HepG2 (cell line): ENCODE results near the gene MCM8. TPM values are rescaled to one million over a fixed set of nuclear protein-coding genes. Genes with fewer than 3 reads are reported as not detected.

ENCODE experiments used
- ATAC-seq: fragments of 200-7000 bp; cut with Tn5 transposase; 3 replicates; pipeline ENCODE4 v1.9.1; 2020; ENCODE audit warnings: mild to moderate bottlenecking, moderate library complexity
- BruUV-seq: library from RNA; stranded (reverse); fragments of 400-500 nt; replicated peaks from 2 replicates; lab custom pipeline; 2021; lab: Mats Ljungman, UMichigan
- CTCF ChIA-PET: fragments of 300-600 bp; formaldehyde crosslinking; extraction: SDS; loops from one replicate; lab custom pipeline; 2021; ENCODE audit warnings: low total read pairs, inconsistent platforms, low intra/inter-chr PET ratio; lab: Yijun Ruan, JAX
- POLR2A ChIA-PET: fragments of 350-600 bp; sonication (Branson Sonifier 250); formaldehyde crosslinking; loops from one replicate; lab custom pipeline; 2020; ENCODE audit warnings: antibody characterized with exemption, inconsistent platforms; lab: Yijun Ruan, JAX
- DNase-seq: peaks from one replicate; pipeline ENCODE4 v3.0.0-alpha.2; 2015; ENCODE audit warnings: low spot score
- FAIRE-seq: peaks from 3 replicates; lab custom pipeline; 2011; peaks lifted over from hg19 to GRCh38; lab: Jason Lieb, UNC
- H2AFZ ChIP-seq: one replicate; pipeline ENCODE4 v1.6.1; 2011; ENCODE audit warnings: low read length, inconsistent platforms
- H3K27ac ChIP-seq: fragments of 300-600 bp; 3 replicates; pipeline ENCODE4 v1.8.0; 2011; ENCODE audit warnings: mixed run types, mild to moderate bottlenecking, mixed read lengths, low read length, inconsistent platforms; ENCODE audit not compliant: insufficient read depth; ENCODE audit errors: extremely low read length
- H3K27me3 ChIP-seq, 2 experiments: fragments of 200-600 bp in 1 of 2; 2 replicates in 1 of 2; 3 replicates in 1 of 2; pipeline versions ENCODE4 v1.6.0 to v1.8.0; 2011; ENCODE audit warnings: low read length in 2 of 2, mild to moderate bottlenecking in 2 of 2, moderate library complexity in 2 of 2, inconsistent platforms in 1 of 2; ENCODE audit not compliant: insufficient read depth in 2 of 2, control insufficient read depth in 1 of 2
- H3K36me3 ChIP-seq, 2 experiments: fragments of 200-600 bp in 1 of 2; replicated peaks in 1 of 2; 2 replicates in 1 of 2; 3 replicates in 1 of 2; pipeline versions ENCODE4 v1.5.1 to v1.8.0; 2011; ENCODE audit warnings: low read length in 2 of 2, inconsistent platforms in 1 of 2; ENCODE audit not compliant: insufficient read depth in 2 of 2, control insufficient read depth in 1 of 2
- H3K4me1 ChIP-seq: 2 replicates; pipeline ENCODE4 v1.5.1; 2012; ENCODE audit warnings: low read length, inconsistent platforms; ENCODE audit not compliant: insufficient read depth
- H3K4me2 ChIP-seq: 2 replicates; pipeline ENCODE4 v1.6.0; 2011; ENCODE audit warnings: low read depth, low read length, inconsistent platforms
- H3K4me3 ChIP-seq, 3 experiments: fragments of 200-600 bp in 1 of 3; sonication (generic), shearing (Covaris generic) in 1 of 3; replicated peaks in 1 of 3; 2 replicates each; pipeline ENCODE4 v1.5.1; 2011 to 2016; ENCODE audit warnings: low read length in 3 of 3, inconsistent platforms in 2 of 3, low read depth in 2 of 3, mild to moderate bottlenecking in 2 of 3, control low read depth in 1 of 3, mixed read lengths in 1 of 3; ENCODE audit not compliant: insufficient read depth in 1 of 3
- H3K79me2 ChIP-seq: one replicate; pipeline ENCODE4 v1.6.1; 2011; ENCODE audit warnings: low read length, inconsistent platforms; ENCODE audit not compliant: insufficient read depth
- H3K9ac ChIP-seq: 2 replicates; pipeline ENCODE4 v1.6.0; 2011; ENCODE audit warnings: mild to moderate bottlenecking, low read depth, low read length, inconsistent platforms; ENCODE audit not compliant: insufficient read depth
- H3K9me3 ChIP-seq: 2 replicates; pipeline ENCODE4 v1.5.1; 2012; ENCODE audit warnings: mild to moderate bottlenecking, low read length
- H4K20me1 ChIP-seq: 2 replicates; pipeline ENCODE4 v1.6.0; 2011; ENCODE audit warnings: inconsistent platforms, mild to moderate bottlenecking, low read length, moderate library complexity; ENCODE audit not compliant: insufficient read depth
- ATRX ChIP-seq: sonication (generic); formaldehyde crosslinking; IDR thresholded peaks from 2 replicates; pipeline ENCODE4 v1.4.0; 2020; ENCODE audit warnings: missing genetic modification reagents, borderline replicate concordance
- GABPB1 ChIP-seq: IDR thresholded peaks from 2 replicates; pipeline ENCODE4 v1.6.1; 2016; ENCODE audit warnings: mild to moderate bottlenecking, missing genetic modification reagents, moderate library complexity, missing compliant biosample characterization
- TCF7L2 ChIP-seq: IDR thresholded peaks from 2 replicates; pipeline ENCODE4 v1.6.1; 2011; ENCODE audit warnings: mild to moderate bottlenecking, low read depth, low read length, moderate library complexity
- ZNF274 ChIP-seq: sonication (generic); formaldehyde crosslinking; IDR thresholded peaks from 2 replicates; pipeline ENCODE4 v1.5.1; 2020; ENCODE audit warnings: mild to moderate bottlenecking, missing genetic modification reagents
- WGBS: methylation state at CpG from one replicate; pipeline ENCODE4 v1.1.6; 2017; ENCODE audit warnings: low lambda C conversion rate; 5-methylcytosine and 5-hydroxymethylcytosine counted together
- in situ Hi-C: cut with HindIII; loops from 2 replicates; pipeline ENCODE4 v1.10.0; 2017; ENCODE audit warnings: low pct_unique_long_range_greater_than_20kb; ENCODE audit not compliant: extremely low pct_ligation_motif_present
- intact Hi-C: fragments of 100-400 bp; cut with micrococcal nuclease; formaldehyde crosslinking; loops from one replicate; pipeline ENCODE4 v1.10.0; 2022; ENCODE audit not compliant: unreplicated experiment
- polyA plus RNA-seq, 8 experiments: library from polyadenylated mRNA; depleted of rRNA in 3 of 8; stranded (reverse) in 7 of 8; unstranded in 1 of 8; fragments of >200 nt; fragmentation: Illumina TruSeq in 4 of 8; extraction: Trizol in 4 of 8; gene quantifications; 2 replicates each; pipeline versions ENCODE4 v1.2.1 to v1.2.3, GENCODE V29; 2011 to 2016; ENCODE audit warnings: low read depth in 4 of 8, missing spikeins in 1 of 8, mixed read lengths in 1 of 8; ENCODE audit not compliant: insufficient read depth in 1 of 8
- total RNA-seq, 5 experiments: library from RNA; depleted of rRNA; stranded (reverse); fragments of >200 nt; fragmentation: Illumina TruSeq; extraction: Trizol; gene quantifications; 2 replicates each; pipeline ENCODE4 v1.2.3, GENCODE V29; 2016; ENCODE audit warnings: low read depth in 1 of 5
- TF ChIP-seq, protein P1 (sequence below), 2 experiments: sonication (generic) in 1 of 2; formaldehyde crosslinking in 1 of 2; IDR thresholded peaks; 2 replicates each; pipeline versions ENCODE4 v1.6.1 to v1.9.0; 2014 to 2022; ENCODE audit warnings: antibody characterized with exemption in 1 of 2, borderline replicate concordance in 1 of 2, inconsistent platforms in 1 of 2, low read depth in 1 of 2, missing genetic modification reagents in 1 of 2
- TF ChIP-seq, protein P2 (sequence below): sonication (generic); formaldehyde crosslinking; IDR thresholded peaks from 2 replicates; pipeline ENCODE4 v1.4.0; 2020; ENCODE audit warnings: missing genetic modification reagents, borderline replicate concordance

MCM8 gene
- total and polyA plus RNA-seq, 2 of the 13 experiments (the other 11 are each of a cell fraction or from before 2014, with no cell fraction given) = 11.5 to 59.3 TPM

DNA sequence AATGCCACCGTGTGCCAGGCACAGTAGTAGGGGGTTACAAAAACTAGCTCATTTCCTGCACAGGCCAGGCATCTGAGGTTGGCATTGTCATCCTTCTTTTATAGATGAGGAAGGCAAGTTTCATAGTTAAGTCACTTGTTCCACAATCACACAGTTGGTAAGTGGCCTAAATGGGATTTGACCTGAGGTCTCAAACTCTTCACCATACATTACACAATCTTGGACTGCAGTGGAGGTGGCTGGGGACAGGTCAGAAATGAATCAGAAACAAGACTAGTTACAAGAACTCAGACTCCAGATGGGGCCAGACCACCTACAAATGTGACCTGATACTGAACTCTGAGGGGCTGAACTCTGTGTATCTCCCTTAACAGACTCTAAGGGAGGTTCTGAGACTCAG is 49.5 kb upstream of the MCM8 start:
- Histone ChIP-seq H3K9me3 (no peaks in the 10 kb centered on the region), H3K4me3 (no peak overlapping the region), H4K20me1 (no peaks in the 10 kb centered on the region), H3K79me2 (no peaks in the 10 kb centered on the region), H3K9ac (no peak overlapping the region), H3K4me1 (no peaks in the 10 kb centered on the region), H2AFZ (no peak overlapping the region), H3K36me3 (no peaks in the 10 kb centered on the region), H3K4me2 (no peak overlapping the region), H3K27me3 (peaks cover 0 to 2% of the 10 kb centered on the region in 2 experiments; a peak in 1 of 5 replicates), H3K27ac (no peak overlapping the region)
- in situ Hi-C loops = no loop called here
- FAIRE-seq (no peak), ATAC-seq (no peak), DNase-seq (no peak)
- intact Hi-C loops = no loop called here
- ChIA-PET CTCF (no interaction called here), POLR2A (no interaction called here)
- 0% methylated on average over 1 of the region's 1 CpG for WGBS
- BruUV-seq = no TSS peak
- TF ChIP-seq, protein P1, sequence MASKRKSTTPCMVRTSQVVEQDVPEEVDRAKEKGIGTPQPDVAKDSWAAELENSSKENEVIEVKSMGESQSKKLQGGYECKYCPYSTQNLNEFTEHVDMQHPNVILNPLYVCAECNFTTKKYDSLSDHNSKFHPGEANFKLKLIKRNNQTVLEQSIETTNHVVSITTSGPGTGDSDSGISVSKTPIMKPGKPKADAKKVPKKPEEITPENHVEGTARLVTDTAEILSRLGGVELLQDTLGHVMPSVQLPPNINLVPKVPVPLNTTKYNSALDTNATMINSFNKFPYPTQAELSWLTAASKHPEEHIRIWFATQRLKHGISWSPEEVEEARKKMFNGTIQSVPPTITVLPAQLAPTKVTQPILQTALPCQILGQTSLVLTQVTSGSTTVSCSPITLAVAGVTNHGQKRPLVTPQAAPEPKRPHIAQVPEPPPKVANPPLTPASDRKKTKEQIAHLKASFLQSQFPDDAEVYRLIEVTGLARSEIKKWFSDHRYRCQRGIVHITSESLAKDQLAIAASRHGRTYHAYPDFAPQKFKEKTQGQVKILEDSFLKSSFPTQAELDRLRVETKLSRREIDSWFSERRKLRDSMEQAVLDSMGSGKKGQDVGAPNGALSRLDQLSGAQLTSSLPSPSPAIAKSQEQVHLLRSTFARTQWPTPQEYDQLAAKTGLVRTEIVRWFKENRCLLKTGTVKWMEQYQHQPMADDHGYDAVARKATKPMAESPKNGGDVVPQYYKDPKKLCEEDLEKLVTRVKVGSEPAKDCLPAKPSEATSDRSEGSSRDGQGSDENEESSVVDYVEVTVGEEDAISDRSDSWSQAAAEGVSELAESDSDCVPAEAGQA (IDR thresholded peaks at IDR 0.05; ENCODE audit: low read depth) = no peak
- TF ChIP-seq, protein P1 (CRISPR knock-in tag; IDR thresholded peaks at IDR 0.05; ENCODE audit: borderline replicate concordance) = no peak
- no peak for TF ChIP-seq TCF7L2
- no peak for TF ChIP-seq GABPB1
- TF ChIP-seq ATRX (CRISPR knock-in tag) = no peak
- TF ChIP-seq, protein P2, sequence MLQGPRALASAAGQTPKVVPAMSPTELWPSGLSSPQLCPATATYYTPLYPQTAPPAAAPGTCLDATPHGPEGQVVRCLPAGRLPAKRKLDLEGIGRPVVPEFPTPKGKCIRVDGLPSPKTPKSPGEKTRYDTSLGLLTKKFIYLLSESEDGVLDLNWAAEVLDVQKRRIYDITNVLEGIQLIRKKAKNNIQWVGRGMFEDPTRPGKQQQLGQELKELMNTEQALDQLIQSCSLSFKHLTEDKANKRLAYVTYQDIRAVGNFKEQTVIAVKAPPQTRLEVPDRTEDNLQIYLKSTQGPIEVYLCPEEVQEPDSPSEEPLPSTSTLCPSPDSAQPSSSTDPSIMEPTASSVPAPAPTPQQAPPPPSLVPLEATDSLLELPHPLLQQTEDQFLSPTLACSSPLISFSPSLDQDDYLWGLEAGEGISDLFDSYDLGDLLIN = no peak
- no peak for TF ChIP-seq ZNF274 (CRISPR knock-in tag)
